SJSA1 (cell line): ENCODE measurements around the gene ESRRA. TPM values are rescaled to one million over a fixed set of nuclear protein-coding genes. Genes with fewer than 3 reads are reported as not detected.

Experiments
- DNase-seq, 2 experiments: peaks; one replicate each; pipeline ENCODE4 v3.0.0-alpha.2; 2015 to 2020; ENCODE audit warnings: low spot score in 2 of 2, low read depth in 1 of 2
- H3K27ac ChIP-seq: fragments of 250-450 bp; sonication (Bioruptor Pico); 2 replicates; pipeline ENCODE4 v1.5.1; 2020; ENCODE audit warnings: mild to moderate bottlenecking, moderate library complexity
- H3K27me3 ChIP-seq: fragments of 250-450 bp; sonication (Bioruptor Pico); replicated peaks from 2 replicates; pipeline ENCODE4 v1.5.1; 2020; ENCODE audit warnings: mild to moderate bottlenecking, moderate library complexity
- H3K36me3 ChIP-seq: fragments of 250-450 bp; sonication (Bioruptor Pico); 2 replicates; pipeline ENCODE4 v1.5.1; 2020; ENCODE audit warnings: mild to moderate bottlenecking
- H3K4me1 ChIP-seq: fragments of 250-450 bp; sonication (Bioruptor Pico); replicated peaks from 2 replicates; pipeline ENCODE4 v1.6.1; 2021; ENCODE audit warnings: mild to moderate bottlenecking
- H3K4me3 ChIP-seq: fragments of 250-450 bp; sonication (Bioruptor Pico); 2 replicates; pipeline ENCODE4 v1.5.1; 2020; ENCODE audit warnings: mild to moderate bottlenecking
- H3K9me3 ChIP-seq: fragments of 250-450 bp; sonication (Bioruptor Pico); replicated peaks from 2 replicates; pipeline ENCODE4 v1.5.1; 2020; ENCODE audit warnings: mild to moderate bottlenecking
- total RNA-seq: library from RNA; depleted of rRNA; stranded (reverse); fragments of >200 nt; shearing (Covaris generic); gene quantifications from 2 replicates; pipeline ENCODE4 v1.2.3, GENCODE V29; 2014

ESRRA gene
- total RNA-seq, 1 experiment from 2014 or later, result 50.7 TPM

DNA sequence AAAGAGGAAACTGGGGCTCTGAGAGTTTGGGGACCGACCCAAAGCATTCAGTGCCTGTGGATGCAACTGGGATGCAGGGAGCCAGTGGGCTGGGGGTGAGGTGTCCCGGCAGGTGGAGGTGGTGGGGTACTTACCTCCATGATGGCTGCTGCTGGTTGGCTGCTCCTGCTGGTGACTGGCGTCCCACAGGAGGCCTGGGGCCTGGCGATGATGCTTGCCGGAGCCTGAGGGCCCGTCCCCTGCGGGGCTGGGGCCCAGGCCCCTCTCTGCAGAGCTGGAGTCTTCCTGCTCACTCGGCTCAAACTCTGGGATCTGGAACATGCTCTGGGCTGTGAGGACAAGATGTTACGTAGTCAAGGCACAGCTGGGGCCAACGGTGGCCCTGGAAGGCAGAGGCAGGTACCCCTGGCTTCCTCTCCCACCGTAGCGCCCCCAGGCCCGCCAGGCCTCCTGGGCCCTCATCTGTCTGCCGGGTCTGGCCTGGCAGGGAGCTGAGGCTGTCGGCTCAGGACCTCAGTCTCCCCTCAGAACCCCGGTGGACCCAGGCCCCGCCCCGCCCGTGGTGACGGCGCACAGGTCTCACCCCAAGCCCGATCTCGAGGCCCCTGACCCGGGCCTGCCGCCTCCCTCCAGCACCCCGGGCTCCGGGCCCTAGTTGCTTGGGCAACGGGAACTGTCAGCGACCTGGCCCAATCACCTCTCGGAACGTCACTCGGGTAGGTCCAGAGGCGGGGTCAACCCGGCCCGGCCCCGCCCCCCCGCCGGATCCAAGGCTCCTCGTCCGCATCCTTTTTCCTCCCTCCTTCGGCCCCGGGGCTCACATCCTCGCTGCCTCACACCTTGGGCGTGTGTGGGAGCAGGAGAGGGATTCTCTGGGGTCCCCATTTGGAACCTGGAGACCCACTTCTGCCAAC lies 21.0 kb upstream of the ESRRA start, which contains the start of gene BAD:
BAD (minus strand) TSS at position 618 of the 914 bp plus-strand sequence; CDS start at position 321, 297 bp downstream.
- Histone ChIP-seq H3K4me3 (peak within 1 kb of the TSS; percentile 95), H3K27ac (peak within 1 kb of the TSS; percentile 77), H3K36me3 (peaks cover 25% of the 10 kb centered on the region), H3K9me3 (no peaks in the 10 kb centered on the region), H3K27me3 (no peaks in the 10 kb centered on the region), H3K4me1 (peaks cover 20% of the 10 kb centered on the region)
- peak; percentile 97 for DNase-seq

- H3K27ac ChIP-seq, result peak within 1 kb of the TSS; percentile 77
- H3K4me3 ChIP-seq, result peak within 1 kb of the TSS; percentile 95
- DNase-seq, result peak; percentile 84 to 98
- peaks cover 24% of the 10 kb centered on the region for H3K36me3 ChIP-seq
- H3K9me3 ChIP-seq, result no peaks in the 10 kb centered on the region
- peaks cover 20% of the 10 kb centered on the region for H3K4me1 ChIP-seq
- peaks cover 3% of the 10 kb centered on the region for H3K27me3 ChIP-seq
Measured at GRCh38 chr11:64284962-64285884, 20.1 kb upstream of the ESRRA start, which contains the start of gene GPR137. GPR137 (plus strand) TSS chr11:64285848; CDS start chr11:64286525, 677 bp downstream.

GRCh38 chr11:64285885-64286800 lies 19.2 kb upstream of the ESRRA start:
- Histone ChIP-seq H3K27ac (peak overlapping the region; percentile 77), H3K36me3 (peaks cover 24% of the 10 kb centered on the region), H3K4me1 (peaks cover 20% of the 10 kb centered on the region), H3K4me3 (peak overlapping the region; percentile 95), H3K9me3 (no peaks in the 10 kb centered on the region), H3K27me3 (peaks cover 12% of the 10 kb centered on the region)
- DNase-seq, result peak in 1 of 2 experiments; percentile 32

GRCh38 chr11:64286801-64287159 lies 18.5 kb upstream of the ESRRA start:
- no peak for DNase-seq
- Histone ChIP-seq H3K27ac (no peak overlapping the region), H3K27me3 (peaks cover 18% of the 10 kb centered on the region), H3K4me3 (no peak overlapping the region), H3K4me1 (peaks cover 23% of the 10 kb centered on the region), H3K9me3 (0 out of 2 replicates have a peak, but pooled peaks cover under 1% of the 10 kb centered on the region), H3K36me3 (peaks cover 19% of the 10 kb centered on the region)

GRCh38 chr11:64287676-64288352 lies 17.5 kb upstream of the ESRRA start:
- Histone ChIP-seq H3K27ac (no peak overlapping the region), H3K4me3 (no peak overlapping the region), H3K36me3 (peaks cover 12% of the 10 kb centered on the region), H3K27me3 (peaks cover 28% of the 10 kb centered on the region), H3K9me3 (0 out of 2 replicates have a peak, but pooled peaks cover 3% of the 10 kb centered on the region), H3K4me1 (peaks cover 27% of the 10 kb centered on the region)
- no peak for DNase-seq

GRCh38 chr11:64288353-64288750 lies 17.0 kb upstream of the ESRRA start:
- no peak overlapping the region for H3K27ac ChIP-seq
- no peak overlapping the region for H3K4me3 ChIP-seq
- no peak for DNase-seq
- 0 out of 2 replicates have a peak, but pooled peaks cover 3% of the 10 kb centered on the region for H3K9me3 ChIP-seq
- H3K27me3 ChIP-seq, result peaks cover 34% of the 10 kb centered on the region
- H3K36me3 ChIP-seq, result peaks cover 7% of the 10 kb centered on the region
- H3K4me1 ChIP-seq, result peaks cover 26% of the 10 kb centered on the region

DNA sequence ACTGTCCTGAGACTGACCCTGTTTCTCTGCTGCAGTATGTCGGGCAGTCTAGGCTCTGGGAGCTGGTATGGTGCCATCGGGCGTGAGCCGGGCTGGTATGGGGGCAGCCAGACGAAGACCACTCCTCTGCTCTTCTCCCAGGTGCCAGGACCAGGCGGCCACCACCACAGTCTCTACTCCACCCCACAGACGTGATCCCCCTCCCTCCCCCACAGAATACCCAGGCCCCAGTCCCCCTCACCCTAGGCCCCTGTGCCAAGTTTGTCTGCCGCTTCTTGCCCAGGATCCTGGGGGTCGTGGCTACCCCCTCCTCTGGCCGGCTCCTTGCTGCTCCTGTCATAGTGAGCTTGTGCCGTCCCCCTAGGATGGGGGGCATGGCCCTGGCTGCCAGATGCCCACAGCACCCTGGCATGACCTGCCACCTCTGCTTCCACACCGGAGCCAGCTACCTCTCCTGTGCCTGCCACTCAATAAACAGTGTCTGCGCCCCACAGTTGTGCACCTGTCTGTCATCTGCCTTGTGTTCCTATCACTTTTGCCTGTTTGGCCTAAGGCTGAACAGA lies 16.2 kb upstream of the ESRRA start:
- Histone ChIP-seq H3K4me3 (no peak overlapping the region), H3K9me3 (0 out of 2 replicates have a peak, but pooled peaks cover 3% of the 10 kb centered on the region), H3K27ac (no peak overlapping the region), H3K36me3 (peaks cover 5% of the 10 kb centered on the region), H3K27me3 (peaks cover 41% of the 10 kb centered on the region), H3K4me1 (peaks cover 19% of the 10 kb centered on the region)
- no peak for DNase-seq

- H3K9me3 ChIP-seq, result 0 out of 2 replicates have a peak, but pooled peaks cover 3% of the 10 kb centered on the region
- H3K27ac ChIP-seq, result no peak overlapping the region
- peaks cover 18% of the 10 kb centered on the region for H3K4me1 ChIP-seq
- no peak overlapping the region for H3K4me3 ChIP-seq
- peaks cover under 1% of the 10 kb centered on the region for H3K36me3 ChIP-seq
- H3K27me3 ChIP-seq, result peaks cover 50% of the 10 kb centered on the region
- DNase-seq, result no peak
Measured at GRCh38 chr11:64290352-64291261, 14.7 kb upstream of the ESRRA start.

DNA sequence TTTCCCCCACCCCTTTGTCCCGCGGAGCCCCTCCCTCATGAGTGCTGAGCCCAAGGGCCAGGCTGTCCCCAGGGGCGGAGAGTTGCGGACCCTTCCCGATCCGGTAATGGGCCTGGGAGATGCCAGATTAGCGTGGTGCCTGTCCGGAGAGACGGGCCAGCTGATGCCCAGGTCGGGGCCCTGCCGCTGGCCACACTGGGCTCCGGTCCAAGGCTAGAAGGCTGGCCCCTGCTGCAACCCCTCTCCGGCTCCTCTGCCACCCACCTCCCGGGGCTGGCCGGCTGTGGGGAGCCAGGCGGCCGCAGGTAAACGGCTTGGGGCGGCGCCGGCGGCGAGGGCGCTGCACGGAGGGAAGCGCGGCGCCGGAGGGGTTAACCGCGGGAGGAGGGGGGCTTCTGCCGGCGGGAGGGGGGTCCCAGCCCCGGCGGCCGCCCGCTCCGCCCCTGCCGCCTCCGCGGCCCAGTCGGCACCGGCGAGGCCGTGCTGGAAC lies 14.0 kb upstream of the ESRRA start, which contains the start of gene KCNK4:
KCNK4 (plus strand) TSS at position 41 of the 490 bp plus-strand sequence. CDS start 1,717 bp downstream, outside the sequence.
- no peaks in the 10 kb centered on the region; the same call in 1 of the 2 replicates for H3K36me3 ChIP-seq
- DNase-seq, result no peak
- no peak within 1 kb of the TSS for H3K4me3 ChIP-seq
- H3K4me1 ChIP-seq, result peaks cover 12% of the 10 kb centered on the region
- peaks cover 51% of the 10 kb centered on the region for H3K27me3 ChIP-seq
- no peak within 1 kb of the TSS for H3K27ac ChIP-seq
- H3K9me3 ChIP-seq, result 0 out of 2 replicates have a peak, but pooled peaks cover 3% of the 10 kb centered on the region

- Histone ChIP-seq H3K27ac (no peak overlapping the region), H3K4me3 (no peak overlapping the region), H3K9me3 (0 out of 2 replicates have a peak, but pooled peaks cover 3% of the 10 kb centered on the region), H3K27me3 (peaks cover 56% of the 10 kb centered on the region), H3K4me1 (peaks cover 10% of the 10 kb centered on the region), H3K36me3 (no peaks in the 10 kb centered on the region; the same call in 1 of the 2 replicates)
- no peak for DNase-seq
Measured at GRCh38 chr11:64291752-64292459, 13.4 kb upstream of the ESRRA start.
